Mononuclear cell (primary cell): Measurements from ENCODE around the gene AKT1. TPM values are rescaled to one million over a fixed set of nuclear protein-coding genes. Genes with fewer than 3 reads are reported as not detected.

Experiments used
- H3K27me3 ChIP-seq: 2 replicates; pipeline ENCODE4 v1.6.0; 2011; ENCODE audit warnings: low read length, control low read depth; ENCODE audit not compliant: insufficient read depth
- H3K4me1 ChIP-seq: 2 replicates; pipeline ENCODE4 v1.5.1; 2011; ENCODE audit warnings: mild to moderate bottlenecking, low read length, control low read depth; ENCODE audit not compliant: insufficient read depth
- H3K4me3 ChIP-seq: 2 replicates; pipeline ENCODE4 v1.5.1; 2011; ENCODE audit warnings: mild to moderate bottlenecking, low read length, moderate library complexity
- H3K9me3 ChIP-seq: 2 replicates; pipeline ENCODE4 v1.5.1; 2011; ENCODE audit warnings: low read depth, mild to moderate bottlenecking, control low read depth, low read length
- total RNA-seq: library from RNA; depleted of rRNA; stranded (reverse); fragments of >200 nt; gene quantifications from one replicate; pipeline ENCODE4 v1.2.3, GENCODE V29; 2012

Gene AKT1
- total RNA-seq, 1 donor: 86.8 TPM

- H3K27me3 ChIP-seq: no peaks in the 10 kb centered on the region
- H3K9me3 ChIP-seq: no peaks in the 10 kb centered on the region
- H3K4me3 ChIP-seq: no peak overlapping the region
- peaks cover 53% of the 10 kb centered on the region for H3K4me1 ChIP-seq
Observed at GRCh38 chr14:104797115-104798044, 1.8 kb upstream of the AKT1 start.

- no peaks in the 10 kb centered on the region for H3K9me3 ChIP-seq
- peaks cover 46% of the 10 kb centered on the region for H3K4me1 ChIP-seq
- no peaks in the 10 kb centered on the region for H3K27me3 ChIP-seq
- no peak overlapping the region for H3K4me3 ChIP-seq
Observed at GRCh38 chr14:104796687-104797081, 1.1 kb upstream of the AKT1 start.

GRCh38 chr14:104795781-104796686, 486 bp upstream of the AKT1 start:
- Histone ChIP-seq H3K27me3 (no peaks in the 10 kb centered on the region), H3K4me3 (peak overlapping the region; percentile 36), H3K9me3 (no peaks in the 10 kb centered on the region), H3K4me1 (peaks cover 40% of the 10 kb centered on the region)

- no peaks in the 10 kb centered on the region for H3K27me3 ChIP-seq
- no peaks in the 10 kb centered on the region for H3K9me3 ChIP-seq
- H3K4me1 ChIP-seq: peaks cover 33% of the 10 kb centered on the region
- peak overlapping the region; percentile 57 for H3K4me3 ChIP-seq
Observed at GRCh38 chr14:104794631-104794992, 936 bp downstream of the AKT1 start.

GRCh38 chr14:104794099-104794498, 1.4 kb downstream of the AKT1 start:
- no peaks in the 10 kb centered on the region for H3K9me3 ChIP-seq
- peaks cover 35% of the 10 kb centered on the region for H3K4me1 ChIP-seq
- H3K4me3 ChIP-seq: peak overlapping the region; percentile 57
- H3K27me3 ChIP-seq: no peaks in the 10 kb centered on the region

GRCh38 chr14:104793703-104793959, 1.9 kb downstream of the AKT1 start:
- H3K9me3 ChIP-seq: no peaks in the 10 kb centered on the region
- H3K4me1 ChIP-seq: peaks cover 39% of the 10 kb centered on the region
- H3K4me3 ChIP-seq: no peak overlapping the region
- no peaks in the 10 kb centered on the region for H3K27me3 ChIP-seq

GRCh38 chr14:104792945-104793702, 2.4 kb downstream of the AKT1 start:
- H3K27me3 ChIP-seq: no peaks in the 10 kb centered on the region
- H3K9me3 ChIP-seq: no peaks in the 10 kb centered on the region
- H3K4me3 ChIP-seq: no peak overlapping the region
- peaks cover 44% of the 10 kb centered on the region for H3K4me1 ChIP-seq

GRCh38 chr14:104792101-104792884, 3.3 kb downstream of the AKT1 start:
- no peaks in the 10 kb centered on the region for H3K9me3 ChIP-seq
- H3K27me3 ChIP-seq: no peaks in the 10 kb centered on the region
- no peak overlapping the region for H3K4me3 ChIP-seq
- peaks cover 53% of the 10 kb centered on the region for H3K4me1 ChIP-seq

GRCh38 chr14:104791425-104791824, 4.1 kb downstream of the AKT1 start:
- no peaks in the 10 kb centered on the region for H3K27me3 ChIP-seq
- H3K4me1 ChIP-seq: peaks cover 61% of the 10 kb centered on the region

GRCh38 chr14:104789752-104790743, 5.5 kb downstream of the AKT1 start:
- Histone ChIP-seq H3K4me1 (peaks cover 60% of the 10 kb centered on the region), H3K27me3 (no peaks in the 10 kb centered on the region), H3K4me3 (no peak overlapping the region)

More at GRCh38 chr14:104791425-104791824, 4.1 kb downstream of the AKT1 start:
- H3K4me3 ChIP-seq: no peak overlapping the region
- no peaks in the 10 kb centered on the region for H3K9me3 ChIP-seq

GRCh38 chr14:104788873-104789663, 6.5 kb downstream of the AKT1 start:
- Histone ChIP-seq H3K4me1 (peaks cover 51% of the 10 kb centered on the region), H3K9me3 (no peaks in the 10 kb centered on the region), H3K4me3 (no peak overlapping the region), H3K27me3 (no peaks in the 10 kb centered on the region)

More at GRCh38 chr14:104789752-104790743, 5.5 kb downstream of the AKT1 start:
- H3K9me3 ChIP-seq: no peaks in the 10 kb centered on the region

- Histone ChIP-seq H3K4me1 (peaks cover 43% of the 10 kb centered on the region), H3K9me3 (no peaks in the 10 kb centered on the region), H3K27me3 (no peaks in the 10 kb centered on the region), H3K4me3 (no peak overlapping the region)
Observed at GRCh38 chr14:104788161-104788818, 7.3 kb downstream of the AKT1 start.
